Left lung (tissue), 10 donors: ENCODE data around the gene HTR1B. TPM values are rescaled to one million over a fixed set of nuclear protein-coding genes. Genes with fewer than 3 reads are reported as not detected.

ENCODE experiments used
- ATAC-seq: fragments of 200-7000 bp; cut with Tn5 transposase; one replicate; pipeline ENCODE4 v1.9.1; 2020; ENCODE audit warnings: moderate library complexity
- DNase-seq, 4 donors: peaks; one replicate each; pipeline ENCODE4 v3.0.0-alpha.2; 2013 to 2020
- H3K27ac ChIP-seq, 2 donors: fragments of 200-600 bp; sonication (generic) in 1 of 2; one replicate each; pipeline versions ENCODE4 v1.5.0 to v1.8.0; 2020 to 2021
- H3K27me3 ChIP-seq, 2 donors: fragments of 200-600 bp; sonication (generic) in 1 of 2; one replicate each; pipeline versions ENCODE4 v1.5.0 to v1.8.0; 2020 to 2021
- H3K36me3 ChIP-seq, 2 donors: fragments of 200-600 bp; sonication (generic) in 1 of 2; one replicate each; pipeline versions ENCODE4 v1.5.0 to v1.8.0; 2020 to 2021
- H3K4me1 ChIP-seq, 2 donors: fragments of 200-600 bp; one replicate each; pipeline ENCODE4 v1.8.0; 2021
- H3K4me3 ChIP-seq, 2 donors: fragments of 200-600 bp; sonication (generic) in 1 of 2; one replicate each; pipeline versions ENCODE4 v1.5.0 to v1.8.0; 2020 to 2021; ENCODE audit warnings: mild to moderate bottlenecking in 1 of 2
- H3K9me3 ChIP-seq, 2 donors: fragments of 200-600 bp; sonication (generic) in 1 of 2; one replicate each; pipeline versions ENCODE4 v1.5.0 to v1.8.0; 2020 to 2021
- intact Hi-C, 2 donors: fragments of 100-400 bp; cut with DNase I; formaldehyde crosslinking; loops; one replicate each; pipeline versions ENCODE4 v1.11.2 to v1.14.2; 2022
- polyA plus RNA-seq, 6 donors: library from polyadenylated mRNA; unstranded; fragments of 120-200 nt; gene quantifications; one replicate each; pipeline ENCODE4 v1.2.1, GENCODE V29; 2013; ENCODE audit not compliant: insufficient read length in 6 of 6
- total RNA-seq, 2 donors: library from RNA; stranded (reverse); fragmentation: NEBNext Ultra II Directional; extraction: Animal tissue kit (Norgen Biotek cat#: 25700); gene quantifications; one replicate each; pipeline ENCODE4 v1.2.1, GENCODE V29; 2021
- TF ChIP-seq, protein P1 (sequence below), 2 donors: fragments of 200-600 bp; sonication (generic) in 1 of 2; IDR thresholded peaks; one replicate each; pipeline versions ENCODE4 v1.5.0 to v1.8.0; 2021; ENCODE audit warnings: antibody characterized with exemption in 2 of 2
- donor health status: DM: no; HTN: yes; CAD: no.
- donor health status: DM: no; HTN: no; CAD: no.

HTR1B gene
- total and polyA plus RNA-seq, 8 donors: 0.08 to 0.65 (median 0.16) TPM; not detected in 3

DNA sequence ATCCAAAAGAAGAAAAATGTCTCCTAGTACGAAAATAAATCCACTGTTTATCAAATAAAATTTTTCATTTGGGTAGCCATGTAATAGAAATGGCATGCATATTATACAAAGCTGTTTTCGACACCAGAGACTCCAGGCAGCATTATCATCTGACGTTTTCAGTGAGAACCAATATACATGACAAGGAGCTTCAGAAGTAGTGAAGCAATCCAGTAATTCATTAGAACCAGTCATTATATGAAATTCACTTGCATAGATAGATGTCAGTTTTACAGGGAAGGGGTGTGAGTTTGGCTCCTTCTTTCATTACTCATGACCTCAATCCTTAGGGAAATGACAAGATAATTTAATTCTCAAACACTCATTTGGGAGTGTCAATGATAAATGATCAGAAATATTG is 14.7 kb downstream of the HTR1B start:
- H3K36me3 ChIP-seq: no peaks in the 10 kb centered on the region
- TF ChIP-seq, protein P1, sequence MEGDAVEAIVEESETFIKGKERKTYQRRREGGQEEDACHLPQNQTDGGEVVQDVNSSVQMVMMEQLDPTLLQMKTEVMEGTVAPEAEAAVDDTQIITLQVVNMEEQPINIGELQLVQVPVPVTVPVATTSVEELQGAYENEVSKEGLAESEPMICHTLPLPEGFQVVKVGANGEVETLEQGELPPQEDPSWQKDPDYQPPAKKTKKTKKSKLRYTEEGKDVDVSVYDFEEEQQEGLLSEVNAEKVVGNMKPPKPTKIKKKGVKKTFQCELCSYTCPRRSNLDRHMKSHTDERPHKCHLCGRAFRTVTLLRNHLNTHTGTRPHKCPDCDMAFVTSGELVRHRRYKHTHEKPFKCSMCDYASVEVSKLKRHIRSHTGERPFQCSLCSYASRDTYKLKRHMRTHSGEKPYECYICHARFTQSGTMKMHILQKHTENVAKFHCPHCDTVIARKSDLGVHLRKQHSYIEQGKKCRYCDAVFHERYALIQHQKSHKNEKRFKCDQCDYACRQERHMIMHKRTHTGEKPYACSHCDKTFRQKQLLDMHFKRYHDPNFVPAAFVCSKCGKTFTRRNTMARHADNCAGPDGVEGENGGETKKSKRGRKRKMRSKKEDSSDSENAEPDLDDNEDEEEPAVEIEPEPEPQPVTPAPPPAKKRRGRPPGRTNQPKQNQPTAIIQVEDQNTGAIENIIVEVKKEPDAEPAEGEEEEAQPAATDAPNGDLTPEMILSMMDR (IDR thresholded peaks at IDR 0.05): no peak
- no peaks in the 10 kb centered on the region for H3K4me1 ChIP-seq
- DNase-seq (no peak), ATAC-seq (no peak)
- intact Hi-C loops: no loop called here
- no peaks in the 10 kb centered on the region for H3K27me3 ChIP-seq
- no peak overlapping the region for H3K4me3 ChIP-seq
- peaks cover 0 to 4% of the 10 kb centered on the region in 2 donors for H3K9me3 ChIP-seq
- no peak overlapping the region for H3K27ac ChIP-seq

GRCh38 chr6:77447254-77447653 is 16.0 kb downstream of the HTR1B start:
- no peak for DNase-seq
- Histone ChIP-seq H3K27me3 (no peaks in the 10 kb centered on the region), H3K36me3 (no peaks in the 10 kb centered on the region), H3K4me1 (no peaks in the 10 kb centered on the region), H3K4me3 (no peak overlapping the region), H3K9me3 (peaks cover 0 to 4% of the 10 kb centered on the region in 2 donors), H3K27ac (no peak overlapping the region)
- TF ChIP-seq, protein P1 (IDR thresholded peaks at IDR 0.05): no peak
- ATAC-seq: no peak
- intact Hi-C loops: no loop called here

GRCh38 chr6:77446249-77446648 is 17.0 kb downstream of the HTR1B start:
- no peaks in the 10 kb centered on the region for H3K36me3 ChIP-seq
- DNase-seq (no peak), ATAC-seq (no peak)
- TF ChIP-seq, protein P1 (IDR thresholded peaks at IDR 0.05): no peak
- intact Hi-C loops: no loop called here
- H3K4me3 ChIP-seq: no peak overlapping the region
- no peaks in the 10 kb centered on the region for H3K4me1 ChIP-seq
- peaks cover 0 to 4% of the 10 kb centered on the region in 2 donors for H3K9me3 ChIP-seq
- H3K27ac ChIP-seq: no peak overlapping the region
- H3K27me3 ChIP-seq: no peaks in the 10 kb centered on the region

GRCh38 chr6:77445214-77445613 is 18.1 kb downstream of the HTR1B start:
- DNase-seq (no peak), ATAC-seq (no peak)
- Histone ChIP-seq H3K27me3 (no peaks in the 10 kb centered on the region), H3K36me3 (no peaks in the 10 kb centered on the region), H3K4me1 (no peaks in the 10 kb centered on the region), H3K9me3 (peaks cover 0 to 4% of the 10 kb centered on the region in 2 donors), H3K27ac (no peak overlapping the region), H3K4me3 (no peak overlapping the region)
- intact Hi-C loops: no loop called here
- TF ChIP-seq, protein P1 (IDR thresholded peaks at IDR 0.05): no peak

GRCh38 chr6:77440206-77440976 is 22.9 kb downstream of the HTR1B start:
- Histone ChIP-seq H3K4me3 (no peak overlapping the region), H3K27ac (no peak overlapping the region), H3K9me3 (peaks cover 0 to 4% of the 10 kb centered on the region in 2 donors), H3K36me3 (no peaks in the 10 kb centered on the region), H3K4me1 (no peaks in the 10 kb centered on the region), H3K27me3 (no peaks in the 10 kb centered on the region)
- TF ChIP-seq, protein P1 (IDR thresholded peaks at IDR 0.05): no peak
- ATAC-seq: no peak
- DNase-seq: no peak
- intact Hi-C loops: no loop called here
